MM.1S (cell line): Measurements from ENCODE around the gene GLCE.

ENCODE experiments used
- DNase-seq: peaks from one replicate; pipeline ENCODE4 v3.0.0-alpha.2; 2015
- H2AFZ ChIP-seq: fragments of 300-600 bp; sonication (generic); 2 replicates; pipeline ENCODE4 v1.6.0; 2016; ENCODE audit warnings: antibody characterized with exemption, low read length
- H3F3A ChIP-seq: fragments of 300-600 bp; sonication (generic); 2 replicates; pipeline ENCODE4 v1.6.1; 2016; ENCODE audit warnings: mild to moderate bottlenecking, antibody characterized with exemption, low read length, moderate library complexity, mixed read lengths; ENCODE audit not compliant: insufficient read depth
- H3K27ac ChIP-seq: fragments of 300-600 bp; sonication (generic); 2 replicates; pipeline ENCODE4 v1.5.1; 2016; ENCODE audit warnings: mild to moderate bottlenecking, low read length
- H3K27me3 ChIP-seq: fragments of 300-600 bp; sonication (generic); replicated peaks from 2 replicates; pipeline ENCODE4 v1.6.0; 2016; ENCODE audit warnings: low read length; ENCODE audit not compliant: insufficient read depth
- H3K36me3 ChIP-seq: fragments of 300-600 bp; sonication (generic); replicated peaks from 2 replicates; pipeline ENCODE4 v1.6.1; 2016; ENCODE audit warnings: mild to moderate bottlenecking, low read length, mixed read lengths; ENCODE audit not compliant: insufficient read depth
- H3K4me1 ChIP-seq: fragments of 300-600 bp; sonication (generic); 2 replicates; pipeline ENCODE4 v1.6.1; 2016; ENCODE audit warnings: low read length, mixed read lengths
- H3K4me2 ChIP-seq: fragments of 300-600 bp; sonication (generic); 2 replicates; pipeline ENCODE4 v1.6.0; 2016; ENCODE audit warnings: low read depth, low read length
- H3K4me3 ChIP-seq: fragments of 300-600 bp; sonication (generic); 2 replicates; pipeline ENCODE4 v1.5.1; 2016; ENCODE audit warnings: low read length, mixed read lengths
- H3K79me2 ChIP-seq: fragments of 300-600 bp; sonication (generic); 2 replicates; pipeline ENCODE4 v1.6.1; 2016; ENCODE audit warnings: mixed run types, low read length, mixed read lengths
- H3K9ac ChIP-seq: fragments of 300-600 bp; sonication (generic); 2 replicates; pipeline ENCODE4 v1.6.1; 2016; ENCODE audit warnings: low read length, mixed read lengths
- H3K9me2 ChIP-seq: fragments of 300-600 bp; sonication (generic); replicated peaks from 2 replicates; pipeline ENCODE4 v1.6.1; 2016; ENCODE audit warnings: mild to moderate bottlenecking, low read length, mixed read lengths; ENCODE audit not compliant: insufficient read depth
- H3K9me3 ChIP-seq: fragments of 300-600 bp; sonication (generic); replicated peaks from 2 replicates; pipeline ENCODE4 v1.6.1; 2016; ENCODE audit warnings: mild to moderate bottlenecking, low read length, mixed read lengths; ENCODE audit not compliant: insufficient read depth
- H4K20me1 ChIP-seq: fragments of 300-600 bp; sonication (generic); 2 replicates; pipeline ENCODE4 v1.6.1; 2016; ENCODE audit warnings: mild to moderate bottlenecking, low read length, moderate library complexity, mixed read lengths; ENCODE audit not compliant: insufficient read depth
- EZH2 ChIP-seq: fragments of 300-600 bp; sonication (generic); optimal IDR thresholded peaks from 2 replicates; pipeline ENCODE3; 2017; ENCODE audit warnings: low read depth, mild to moderate bottlenecking, antibody characterized with exemption, low read length, mixed read lengths
- EZH2phosphoT487 ChIP-seq: fragments of 300-600 bp; sonication (generic); IDR thresholded peaks from 2 replicates; pipeline ENCODE4 v1.6.1; 2018; ENCODE audit warnings: antibody characterized with exemption, low read length
- TF ChIP-seq, protein P1 (sequence below): fragments of 300-600 bp; sonication (generic); IDR thresholded peaks from 2 replicates; pipeline ENCODE4 v1.5.1; 2016; ENCODE audit warnings: antibody characterized with exemption, low read length, mixed read lengths

Gene GLCE

DNA sequence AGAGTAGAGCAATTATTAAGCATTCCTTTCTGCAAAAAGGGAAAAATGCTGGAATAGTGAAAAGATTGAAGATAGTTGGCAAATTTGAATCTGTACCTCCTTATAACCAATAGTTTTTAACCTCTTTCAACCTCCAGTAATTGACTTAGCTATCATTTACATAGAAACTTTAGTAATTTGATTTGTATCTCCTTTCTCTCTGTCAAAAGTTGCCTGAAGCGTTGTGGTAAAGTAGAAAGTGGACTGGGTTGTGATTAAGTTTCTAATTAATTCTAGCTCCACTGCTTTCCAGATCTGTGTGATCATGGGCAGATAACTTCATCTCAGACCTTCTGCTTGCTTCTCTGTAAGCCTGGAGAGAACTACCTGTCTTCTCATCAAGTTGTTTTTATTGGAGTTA, 24.8 kb downstream of the GLCE start:
- DNase-seq = no peak
- H2AFZ ChIP-seq = no peak overlapping the region

DNA sequence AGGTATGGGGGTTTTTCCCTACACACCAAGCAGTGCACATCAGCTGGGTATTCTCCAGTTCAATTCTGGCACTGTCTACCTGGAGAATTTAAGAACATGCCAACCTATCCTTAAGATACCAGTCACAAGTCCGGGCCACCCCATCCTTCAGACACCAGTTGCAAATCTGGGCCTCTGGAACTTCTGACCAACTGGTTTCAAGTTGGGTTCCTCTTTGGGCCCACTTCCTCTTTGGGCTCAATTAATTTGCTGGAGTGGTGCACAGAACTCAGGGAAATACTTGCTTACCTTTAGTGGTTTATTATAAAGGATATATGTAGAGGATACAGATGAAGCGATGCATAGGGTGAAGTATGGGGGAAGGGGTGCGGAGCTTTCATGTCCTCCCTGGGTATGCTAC, 25.3 kb downstream of the GLCE start:
- Histone ChIP-seq H3K79me2 (no peaks in the 10 kb centered on the region), H3F3A (no peaks in the 10 kb centered on the region), H2AFZ (no peak overlapping the region), H3K9me2 (no peaks in the 10 kb centered on the region), H3K36me3 (no peaks in the 10 kb centered on the region), H3K27me3 (no peaks in the 10 kb centered on the region), H3K27ac (no peak overlapping the region), H4K20me1 (no peaks in the 10 kb centered on the region), H3K4me2 (no peak overlapping the region), H3K4me3 (no peak overlapping the region), H3K4me1 (no peaks in the 10 kb centered on the region), H3K9me3 (no peaks in the 10 kb centered on the region), H3K9ac (no peak overlapping the region)
- TF ChIP-seq EZH2phosphoT487 = no peak
- TF ChIP-seq EZH2 = no peak
- TF ChIP-seq, protein P1, sequence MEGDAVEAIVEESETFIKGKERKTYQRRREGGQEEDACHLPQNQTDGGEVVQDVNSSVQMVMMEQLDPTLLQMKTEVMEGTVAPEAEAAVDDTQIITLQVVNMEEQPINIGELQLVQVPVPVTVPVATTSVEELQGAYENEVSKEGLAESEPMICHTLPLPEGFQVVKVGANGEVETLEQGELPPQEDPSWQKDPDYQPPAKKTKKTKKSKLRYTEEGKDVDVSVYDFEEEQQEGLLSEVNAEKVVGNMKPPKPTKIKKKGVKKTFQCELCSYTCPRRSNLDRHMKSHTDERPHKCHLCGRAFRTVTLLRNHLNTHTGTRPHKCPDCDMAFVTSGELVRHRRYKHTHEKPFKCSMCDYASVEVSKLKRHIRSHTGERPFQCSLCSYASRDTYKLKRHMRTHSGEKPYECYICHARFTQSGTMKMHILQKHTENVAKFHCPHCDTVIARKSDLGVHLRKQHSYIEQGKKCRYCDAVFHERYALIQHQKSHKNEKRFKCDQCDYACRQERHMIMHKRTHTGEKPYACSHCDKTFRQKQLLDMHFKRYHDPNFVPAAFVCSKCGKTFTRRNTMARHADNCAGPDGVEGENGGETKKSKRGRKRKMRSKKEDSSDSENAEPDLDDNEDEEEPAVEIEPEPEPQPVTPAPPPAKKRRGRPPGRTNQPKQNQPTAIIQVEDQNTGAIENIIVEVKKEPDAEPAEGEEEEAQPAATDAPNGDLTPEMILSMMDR = no peak
- no peak for DNase-seq

More for the DNA sequence above, 24.8 kb downstream of the GLCE start:
- Histone ChIP-seq H3K4me2 (no peak overlapping the region), H3F3A (no peaks in the 10 kb centered on the region), H3K79me2 (no peaks in the 10 kb centered on the region), H3K9me2 (no peaks in the 10 kb centered on the region), H3K27me3 (no peaks in the 10 kb centered on the region), H3K9me3 (no peaks in the 10 kb centered on the region), H3K27ac (no peak overlapping the region), H4K20me1 (no peaks in the 10 kb centered on the region), H3K4me3 (no peak overlapping the region), H3K4me1 (no peaks in the 10 kb centered on the region), H3K9ac (no peak overlapping the region), H3K36me3 (no peaks in the 10 kb centered on the region)
- TF ChIP-seq, protein P1 = no peak
- TF ChIP-seq EZH2phosphoT487 = no peak
- TF ChIP-seq EZH2 = no peak

DNA sequence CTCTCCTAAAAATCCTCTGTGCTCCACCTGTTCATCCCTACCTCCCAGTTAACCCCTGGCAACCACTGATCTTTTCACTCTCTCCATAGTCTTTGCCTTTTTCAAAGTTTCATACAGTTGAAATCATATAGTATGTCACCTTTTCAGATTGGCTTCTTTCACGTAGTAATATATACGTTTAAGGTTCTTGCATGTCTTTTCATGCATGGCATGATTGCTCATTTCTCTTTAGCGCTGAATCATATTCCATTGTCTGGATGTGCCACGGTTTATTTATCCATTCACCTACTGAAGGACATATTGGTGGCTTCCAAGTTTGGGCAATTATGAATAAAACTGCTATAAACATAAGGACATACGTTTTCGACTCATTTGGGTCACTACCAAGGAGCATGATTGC, 28.7 kb downstream of the GLCE start:
- Histone ChIP-seq H4K20me1 (no peaks in the 10 kb centered on the region), H3K9me3 (no peaks in the 10 kb centered on the region), H3K27ac (no peak overlapping the region), H3K36me3 (no peaks in the 10 kb centered on the region), H3K4me2 (no peak overlapping the region), H3K27me3 (no peaks in the 10 kb centered on the region), H3K9me2 (no peaks in the 10 kb centered on the region), H3F3A (no peaks in the 10 kb centered on the region), H3K4me1 (no peaks in the 10 kb centered on the region), H3K9ac (no peak overlapping the region), H2AFZ (no peak overlapping the region), H3K4me3 (no peak overlapping the region), H3K79me2 (no peaks in the 10 kb centered on the region)
- DNase-seq = no peak
- TF ChIP-seq EZH2 (no peak), EZH2phosphoT487 (no peak)
- TF ChIP-seq, protein P1 = no peak
